Measurements from ENCODE around the gene TRA2B. TPM values are rescaled to one million over a fixed set of nuclear protein-coding genes. Genes with fewer than 3 reads are reported as not detected.
A peak's percentile ranks its signal among the peaks of the same experiment; 100 is the strongest.

TRA2B gene
- total RNA-seq, 1 donor from 2014 or later, result 131 TPM

- no peak for DNase-seq (ENCODE audit: low spot score)
Measured at GRCh38 chr3:185954366-185954723, 16.5 kb upstream of the TRA2B start.

GRCh38 chr3:185950728-185951127 is 12.9 kb upstream of the TRA2B start:
- no peak for DNase-seq (ENCODE audit: low spot score)

- no peak for DNase-seq (ENCODE audit: low spot score)
Measured at GRCh38 chr3:185949515-185949914, 11.7 kb upstream of the TRA2B start.

- no peak for DNase-seq (ENCODE audit: low spot score)
Measured at GRCh38 chr3:185948292-185948691, 10.5 kb upstream of the TRA2B start.

- DNase-seq (ENCODE audit: low spot score), result no peak
Measured at GRCh38 chr3:185943760-185944106, 5.9 kb upstream of the TRA2B start.

GRCh38 chr3:185942907-185943759 is 5.3 kb upstream of the TRA2B start:
- DNase-seq (ENCODE audit: low spot score), result peak; percentile 79

- DNase-seq (ENCODE audit: low spot score), result no peak
Measured at GRCh38 chr3:185942396-185942795, 4.6 kb upstream of the TRA2B start.

GRCh38 chr3:185940951-185941350 is 3.1 kb upstream of the TRA2B start:
- DNase-seq (ENCODE audit: low spot score), result no peak

GRCh38 chr3:185939721-185940120 is 1.9 kb upstream of the TRA2B start:
- no peak for DNase-seq (ENCODE audit: low spot score)

GRCh38 chr3:185936814-185937688 is 763 bp downstream of the TRA2B start:
- peak; percentile 89 for DNase-seq (ENCODE audit: low spot score)

GRCh38 chr3:185936273-185936629 is 1.6 kb downstream of the TRA2B start:
- DNase-seq (ENCODE audit: low spot score), result no peak

GRCh38 chr3:185935465-185936272 is 2.1 kb downstream of the TRA2B start:
- DNase-seq (ENCODE audit: low spot score), result no peak

GRCh38 chr3:185934767-185935464 is 2.9 kb downstream of the TRA2B start:
- no peak for DNase-seq (ENCODE audit: low spot score)

GRCh38 chr3:185934174-185934557 is 3.6 kb downstream of the TRA2B start:
- DNase-seq (ENCODE audit: low spot score), result no peak

- DNase-seq (ENCODE audit: low spot score), result no peak
Measured at GRCh38 chr3:185933374-185934173, 4.2 kb downstream of the TRA2B start.

- no peak for DNase-seq (ENCODE audit: low spot score)
Measured at GRCh38 chr3:185931777-185932612, 5.8 kb downstream of the TRA2B start.

GRCh38 chr3:185930393-185931107 is 7.3 kb downstream of the TRA2B start:
- DNase-seq (ENCODE audit: low spot score), result no peak

GRCh38 chr3:185929192-185930151 is 8.3 kb downstream of the TRA2B start:
- no peak for DNase-seq (ENCODE audit: low spot score)
